ENCODE data around the gene ITGB2.

The ITGB2 gene

GRCh38 chr21:44896561-44897286, 24.0 kb downstream of the ITGB2 start:
- DNase-seq: peak; percentile 48 to 63

GRCh38 chr21:44895859-44896258, 24.8 kb downstream of the ITGB2 start:
- DNase-seq: no peak

GRCh38 chr21:44894687-44895302, 25.9 kb downstream of the ITGB2 start:
- no peak for DNase-seq

- no peak for DNase-seq
Measured at GRCh38 chr21:44893948-44894656, 26.6 kb downstream of the ITGB2 start.

- no peak for DNase-seq
Measured at GRCh38 chr21:44893278-44893556, 27.5 kb downstream of the ITGB2 start.

- peak; percentile 71 to 74 for DNase-seq
Measured at GRCh38 chr21:44892536-44893277, 28.0 kb downstream of the ITGB2 start.

GRCh38 chr21:44892095-44892494, 28.6 kb downstream of the ITGB2 start:
- DNase-seq: no peak

- DNase-seq: no peak
Measured at GRCh38 chr21:44891631-44892031, 29.1 kb downstream of the ITGB2 start.

GRCh38 chr21:44890961-44891541, 29.6 kb downstream of the ITGB2 start:
- no peak for DNase-seq

- no peak for DNase-seq
Measured at GRCh38 chr21:44890338-44890931, 30.3 kb downstream of the ITGB2 start.

- DNase-seq: no peak
Measured at GRCh38 chr21:44889625-44890337, 30.9 kb downstream of the ITGB2 start.

GRCh38 chr21:44888581-44889550, 31.8 kb downstream of the ITGB2 start:
- DNase-seq: no peak

GRCh38 chr21:44887807-44888580, 32.7 kb downstream of the ITGB2 start:
- DNase-seq: no peak

GRCh38 chr21:44887126-44887806, 33.4 kb downstream of the ITGB2 start:
- DNase-seq: no peak

GRCh38 chr21:44886113-44887075, 34.3 kb downstream of the ITGB2 start:
- no peak for DNase-seq

- no peak for DNase-seq
Measured at GRCh38 chr21:44885615-44886014, 35.1 kb downstream of the ITGB2 start.

GRCh38 chr21:44884097-44884496, 36.6 kb downstream of the ITGB2 start:
- DNase-seq: no peak

GRCh38 chr21:44883250-44883649, 37.4 kb downstream of the ITGB2 start:
- DNase-seq: no peak

Data from inflammatory macrophage (primary cell).